Ishikawa (cell line): ENCODE data around the gene GNAL.
A peak's percentile ranks its signal among the peaks of the same experiment; 100 is the strongest.

Source experiments
- CEBPB ChIP-seq: IDR thresholded peaks from 2 replicates; pipeline ENCODE4 v1.6.1; 2012
- CREB1 ChIP-seq: IDR thresholded peaks from 2 replicates; pipeline ENCODE4 v1.6.1; 2012; ENCODE audit warnings: low read depth
- EGR1 ChIP-seq: IDR thresholded peaks from 2 replicates; pipeline ENCODE4 v1.6.1; 2012
- EP300 ChIP-seq: IDR thresholded peaks from 2 replicates; pipeline ENCODE4 v1.6.1; 2012; ENCODE audit warnings: borderline replicate concordance
- FOXM1 ChIP-seq: IDR thresholded peaks from 2 replicates; pipeline ENCODE4 v1.6.1; 2012; ENCODE audit warnings: low read depth, borderline replicate concordance
- NFIC ChIP-seq: IDR thresholded peaks from 2 replicates; pipeline ENCODE4 v1.6.1; 2012
- RAD21 ChIP-seq: IDR thresholded peaks from 2 replicates; pipeline ENCODE4 v1.6.1; 2012; ENCODE audit warnings: low read depth
- TAF1 ChIP-seq: IDR thresholded peaks from 2 replicates; pipeline ENCODE4 v1.6.1; 2012; ENCODE audit warnings: low read depth, mild to moderate bottlenecking
- TCF12 ChIP-seq: IDR thresholded peaks from 2 replicates; pipeline ENCODE4 v1.6.1; 2012; ENCODE audit warnings: low read depth
- TEAD4 ChIP-seq: IDR thresholded peaks from 2 replicates; pipeline ENCODE4 v1.6.1; 2012
- YY1 ChIP-seq: IDR thresholded peaks from 2 replicates; pipeline ENCODE4 v1.6.1; 2012; ENCODE audit warnings: low read depth
- ZBTB7A ChIP-seq: IDR thresholded peaks from 2 replicates; pipeline ENCODE4 v1.6.1; 2012; ENCODE audit warnings: low read depth
- TF ChIP-seq, protein P1 (sequence below): IDR thresholded peaks from 2 replicates; pipeline ENCODE4 v1.6.1; 2012
- TF ChIP-seq, protein P2 (sequence below): IDR thresholded peaks from 2 replicates; pipeline ENCODE4 v1.6.1; 2012; ENCODE audit warnings: low read depth, mild to moderate bottlenecking
- TF ChIP-seq, protein P3 (sequence below): IDR thresholded peaks from 2 replicates; pipeline ENCODE4 v1.6.1; 2012

GNAL gene

DNA sequence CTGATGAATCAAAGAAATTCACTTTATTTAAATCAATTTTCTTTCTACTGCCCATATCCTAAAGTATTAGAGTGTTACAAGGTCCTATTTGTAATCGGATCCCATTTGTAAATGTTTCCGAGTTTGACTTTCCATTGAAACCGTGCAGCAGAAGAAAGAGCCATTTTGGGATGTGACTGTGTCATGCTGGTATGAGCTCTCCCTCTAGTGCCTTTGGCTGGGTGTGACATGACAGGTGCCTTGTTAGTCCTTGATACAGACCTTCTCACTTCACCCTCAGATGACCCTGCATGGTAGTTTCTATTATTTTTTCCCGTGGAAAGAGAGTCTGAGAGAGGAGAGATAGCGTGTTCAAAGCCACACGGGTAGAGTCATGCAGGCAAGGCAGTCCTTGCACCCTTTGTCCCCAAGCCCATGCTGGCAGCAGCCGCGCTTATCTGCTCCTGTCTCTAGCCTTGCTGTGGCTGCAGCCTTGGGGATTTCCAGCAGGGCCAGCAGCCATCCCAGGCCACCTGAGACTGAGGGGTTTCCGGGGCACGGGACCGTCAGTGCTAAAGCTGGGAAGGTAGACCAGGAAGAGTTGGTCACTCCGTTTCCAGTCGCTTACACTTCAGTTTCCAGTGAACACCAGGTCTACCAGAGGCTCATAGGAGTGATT, 183.5 kb downstream of the GNAL start:
- TF ChIP-seq YY1: 0 out of 2 replicates have a peak, but pooled peaks have one; percentile 55
- TF ChIP-seq EGR1: no peak
- TF ChIP-seq FOXM1: no peak
- peak; percentile 94 for TF ChIP-seq RAD21
- TF ChIP-seq TCF12: no peak

DNA sequence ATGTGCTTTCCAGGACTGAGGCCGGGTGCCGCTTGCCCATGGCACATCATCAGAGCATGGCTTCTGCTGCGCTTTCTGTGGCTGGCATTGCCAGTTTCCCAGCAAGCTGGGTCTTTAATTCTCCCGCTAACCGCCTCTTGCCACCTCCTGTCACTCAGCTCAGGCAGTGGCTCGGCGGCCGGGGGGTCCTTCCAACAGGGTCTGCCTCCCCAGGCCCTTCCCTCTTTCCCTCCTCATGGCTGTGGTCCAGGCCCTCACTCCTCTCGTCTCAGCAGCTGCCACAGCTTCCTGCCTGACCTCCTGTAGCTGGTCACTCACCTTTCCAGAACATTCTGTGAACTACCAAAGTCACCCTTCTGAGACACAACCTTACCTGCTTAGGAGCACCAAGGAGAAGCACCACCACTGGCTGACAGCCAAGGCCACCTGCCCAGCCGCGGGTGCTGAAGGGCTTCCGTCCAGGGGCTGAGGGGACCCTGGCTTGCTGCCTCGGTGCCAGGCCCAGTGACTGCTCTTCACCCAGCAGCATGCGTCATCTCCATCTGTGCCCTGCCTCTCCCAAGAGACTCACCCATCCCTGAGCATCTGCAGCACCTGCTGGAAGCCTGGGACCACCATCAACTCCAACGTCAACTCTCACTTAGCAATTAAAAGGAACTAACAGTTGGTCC, 184.7 kb downstream of the GNAL start:
- no peak for TF ChIP-seq TEAD4
- TF ChIP-seq YY1: no peak
- TF ChIP-seq, protein P1, sequence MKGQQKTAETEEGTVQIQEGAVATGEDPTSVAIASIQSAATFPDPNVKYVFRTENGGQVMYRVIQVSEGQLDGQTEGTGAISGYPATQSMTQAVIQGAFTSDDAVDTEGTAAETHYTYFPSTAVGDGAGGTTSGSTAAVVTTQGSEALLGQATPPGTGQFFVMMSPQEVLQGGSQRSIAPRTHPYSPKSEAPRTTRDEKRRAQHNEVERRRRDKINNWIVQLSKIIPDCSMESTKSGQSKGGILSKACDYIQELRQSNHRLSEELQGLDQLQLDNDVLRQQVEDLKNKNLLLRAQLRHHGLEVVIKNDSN: no peak
- no peak for TF ChIP-seq EGR1
- TF ChIP-seq, protein P2, sequence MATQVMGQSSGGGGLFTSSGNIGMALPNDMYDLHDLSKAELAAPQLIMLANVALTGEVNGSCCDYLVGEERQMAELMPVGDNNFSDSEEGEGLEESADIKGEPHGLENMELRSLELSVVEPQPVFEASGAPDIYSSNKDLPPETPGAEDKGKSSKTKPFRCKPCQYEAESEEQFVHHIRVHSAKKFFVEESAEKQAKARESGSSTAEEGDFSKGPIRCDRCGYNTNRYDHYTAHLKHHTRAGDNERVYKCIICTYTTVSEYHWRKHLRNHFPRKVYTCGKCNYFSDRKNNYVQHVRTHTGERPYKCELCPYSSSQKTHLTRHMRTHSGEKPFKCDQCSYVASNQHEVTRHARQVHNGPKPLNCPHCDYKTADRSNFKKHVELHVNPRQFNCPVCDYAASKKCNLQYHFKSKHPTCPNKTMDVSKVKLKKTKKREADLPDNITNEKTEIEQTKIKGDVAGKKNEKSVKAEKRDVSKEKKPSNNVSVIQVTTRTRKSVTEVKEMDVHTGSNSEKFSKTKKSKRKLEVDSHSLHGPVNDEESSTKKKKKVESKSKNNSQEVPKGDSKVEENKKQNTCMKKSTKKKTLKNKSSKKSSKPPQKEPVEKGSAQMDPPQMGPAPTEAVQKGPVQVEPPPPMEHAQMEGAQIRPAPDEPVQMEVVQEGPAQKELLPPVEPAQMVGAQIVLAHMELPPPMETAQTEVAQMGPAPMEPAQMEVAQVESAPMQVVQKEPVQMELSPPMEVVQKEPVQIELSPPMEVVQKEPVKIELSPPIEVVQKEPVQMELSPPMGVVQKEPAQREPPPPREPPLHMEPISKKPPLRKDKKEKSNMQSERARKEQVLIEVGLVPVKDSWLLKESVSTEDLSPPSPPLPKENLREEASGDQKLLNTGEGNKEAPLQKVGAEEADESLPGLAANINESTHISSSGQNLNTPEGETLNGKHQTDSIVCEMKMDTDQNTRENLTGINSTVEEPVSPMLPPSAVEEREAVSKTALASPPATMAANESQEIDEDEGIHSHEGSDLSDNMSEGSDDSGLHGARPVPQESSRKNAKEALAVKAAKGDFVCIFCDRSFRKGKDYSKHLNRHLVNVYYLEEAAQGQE: no peak
- TF ChIP-seq TAF1: no peak
- TF ChIP-seq NFIC: no peak
- no peak for TF ChIP-seq ZBTB7A
- TF ChIP-seq, protein P3, sequence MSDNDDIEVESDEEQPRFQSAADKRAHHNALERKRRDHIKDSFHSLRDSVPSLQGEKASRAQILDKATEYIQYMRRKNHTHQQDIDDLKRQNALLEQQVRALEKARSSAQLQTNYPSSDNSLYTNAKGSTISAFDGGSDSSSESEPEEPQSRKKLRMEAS: no peak

DNA sequence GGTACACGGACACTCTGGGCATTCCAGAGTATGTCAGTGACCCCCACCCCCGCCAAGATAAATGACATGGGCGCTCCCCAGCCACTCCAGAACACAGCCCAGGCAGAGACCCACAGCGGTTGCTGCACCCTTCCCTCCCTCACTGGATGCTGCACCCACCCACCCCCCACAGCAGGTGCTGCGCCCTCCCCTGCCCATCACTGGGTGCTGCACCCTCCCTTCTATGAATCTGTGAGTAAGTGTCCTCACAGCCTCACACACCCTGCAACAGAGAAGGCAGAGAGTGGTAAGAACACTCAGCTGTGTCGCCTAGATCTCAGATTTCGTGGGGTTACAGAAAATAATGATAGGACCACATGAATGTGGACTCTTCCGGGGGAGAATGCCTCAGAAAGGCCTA, 185.6 kb downstream of the GNAL start:
- TF ChIP-seq ZBTB7A: no peak
- TF ChIP-seq EP300: no peak
- no peak for TF ChIP-seq YY1

DNA sequence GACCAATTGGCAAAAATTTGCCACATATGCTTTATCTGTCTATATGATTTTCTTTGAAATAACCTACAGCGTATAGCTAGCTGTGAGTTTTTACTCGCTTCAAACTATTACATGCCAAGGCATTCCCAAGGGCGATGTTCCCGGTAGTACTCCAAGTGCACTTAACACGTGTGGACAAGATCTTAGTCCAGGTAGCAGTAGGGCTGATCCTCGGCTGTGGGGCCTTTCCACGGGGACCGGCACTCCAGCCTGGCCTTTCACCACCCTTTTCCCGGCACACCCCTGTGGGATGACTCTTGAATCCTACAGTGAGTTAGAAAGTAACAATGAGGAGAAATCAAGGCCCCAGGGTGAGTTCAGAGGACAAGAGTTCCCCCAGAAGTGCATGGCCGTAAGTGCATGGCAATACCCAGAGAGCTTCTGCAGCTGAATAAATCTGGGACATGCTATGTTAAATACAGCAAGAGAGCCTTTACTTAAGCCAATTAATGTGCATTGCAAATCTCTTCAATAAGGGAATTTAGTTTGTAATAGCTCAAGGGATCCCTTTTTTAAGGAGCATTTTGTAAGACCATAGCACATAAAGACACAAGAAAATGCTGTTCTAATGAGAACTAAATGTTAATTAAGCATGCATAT, 188.6 kb downstream of the GNAL start:
- no peak for TF ChIP-seq CREB1
- no peak for TF ChIP-seq NFIC
- TF ChIP-seq, protein P2: no peak
- no peak for TF ChIP-seq FOXM1
- TF ChIP-seq TCF12: no peak
- TF ChIP-seq YY1: no peak
- TF ChIP-seq CEBPB: no peak
- TF ChIP-seq, protein P3: no peak

DNA sequence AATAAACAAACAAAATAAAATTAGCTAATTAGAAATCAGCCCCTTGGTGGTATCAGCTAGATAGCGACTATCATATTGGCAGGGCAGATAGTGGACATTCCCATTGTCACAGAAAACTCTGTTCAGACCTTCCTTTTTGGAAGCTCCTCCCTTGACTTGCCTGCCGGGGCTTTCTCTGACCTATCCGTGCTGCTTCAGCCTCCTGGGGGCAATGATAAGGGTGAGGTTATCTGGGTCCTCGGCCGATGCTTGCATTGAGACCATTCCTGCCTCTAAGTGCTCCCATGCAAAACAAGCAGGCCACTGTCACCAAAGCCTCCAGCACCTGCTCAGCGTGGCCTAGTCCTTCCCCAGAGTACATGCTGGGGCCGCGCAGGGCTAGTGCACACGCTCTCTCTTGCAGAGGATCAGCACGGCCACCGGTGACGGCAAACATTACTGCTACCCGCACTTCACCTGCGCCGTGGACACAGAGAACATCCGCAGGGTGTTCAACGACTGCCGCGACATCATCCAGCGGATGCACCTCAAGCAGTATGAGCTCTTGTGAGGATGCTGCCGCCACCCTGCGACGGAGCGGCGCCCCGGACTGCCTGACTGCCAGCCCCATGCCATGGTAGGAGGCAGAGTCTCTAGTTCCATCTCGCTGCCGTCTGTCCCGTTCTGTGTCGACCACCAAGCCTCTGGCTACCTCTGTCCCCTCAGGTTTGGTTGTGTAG, 191.7 kb downstream of the GNAL start:
- TF ChIP-seq EP300: no peak
- TF ChIP-seq FOXM1: no peak
- no peak for TF ChIP-seq EGR1
- no peak for TF ChIP-seq YY1
- TF ChIP-seq, protein P3: no peak

DNA sequence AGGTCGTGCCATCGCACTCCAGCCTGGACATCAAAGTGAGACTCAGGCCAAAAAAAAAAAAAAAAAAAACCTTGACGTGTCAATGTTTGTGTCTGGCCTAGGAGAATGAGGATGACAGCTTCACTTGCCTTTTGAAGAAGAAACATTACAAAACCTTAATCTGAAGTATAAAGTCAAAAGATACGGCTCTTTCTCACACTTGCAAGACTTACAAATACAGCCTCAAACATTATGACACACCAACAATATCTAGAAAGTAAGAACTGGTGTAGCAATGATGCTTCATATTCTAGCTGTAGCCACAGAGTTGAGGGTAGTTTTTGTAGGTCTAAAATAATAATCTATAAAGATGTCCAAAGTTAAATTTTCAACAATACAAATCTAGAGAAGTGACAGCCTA, 193.6 kb downstream of the GNAL start:
- TF ChIP-seq FOXM1 (no peak), RAD21 (no peak), TEAD4 (no peak), TCF12 (no peak), YY1 (no peak), CEBPB (no peak), EGR1 (no peak), NFIC (no peak), TAF1 (no peak), CREB1 (no peak), ZBTB7A (no peak), EP300 (no peak)
- TF ChIP-seq, protein P1: no peak
- TF ChIP-seq, protein P2: no peak
- TF ChIP-seq, protein P3: no peak
